CD4-positive, alpha-beta T cell (primary cell): ENCODE measurements around the gene MARCHF9. TPM values are rescaled to one million over a fixed set of nuclear protein-coding genes. Genes with fewer than 3 reads are reported as not detected.

Experiments used
- ATAC-seq: fragments of 200-7000 bp; cut with Tn5 transposase; one replicate; pipeline ENCODE4 v1.10.0; 2022; ENCODE audit warnings: mild to moderate bottlenecking; ENCODE audit not compliant: poor library complexity
- CTCF ChIA-PET: fragments of 350-600 bp; sonication (Branson Sonifier 250); formaldehyde crosslinking; loops from one replicate; lab custom pipeline; 2021; ENCODE audit warnings: antibody characterized with exemption, inconsistent platforms; lab: Charles Lee
- POLR2A ChIA-PET: fragments of 350-600 bp; sonication (Branson Sonifier 250); formaldehyde crosslinking; loops from one replicate; lab custom pipeline; 2021; ENCODE audit warnings: antibody characterized with exemption, inconsistent platforms; lab: Charles Lee
- DNase-seq, 14 experiments: peaks; one replicate each; pipeline ENCODE4 v3.0.0-alpha.2; 2013 to 2020; ENCODE audit warnings: mixed read lengths in 2 of 14
- H3K27ac ChIP-seq, 2 donors: one replicate each; pipeline versions ENCODE4 v1.5.1 to v1.7.0; 2013; ENCODE audit warnings: low read length in 2 of 2, low read depth in 1 of 2, mild to moderate bottlenecking in 1 of 2
- H3K27me3 ChIP-seq, 2 experiments: 1 replicate in 1 of 2; 2 replicates in 1 of 2; pipeline versions ENCODE4 v1.6.1 to v1.7.0; 2013; ENCODE audit warnings: low read length in 2 of 2, control low read depth in 1 of 2, mild to moderate bottlenecking in 1 of 2, moderate library complexity in 1 of 2; ENCODE audit not compliant: insufficient read depth in 2 of 2, control insufficient read depth in 1 of 2
- H3K36me3 ChIP-seq: one replicate; pipeline ENCODE4 v1.6.1; 2013; ENCODE audit warnings: low read length, control low read depth; ENCODE audit not compliant: insufficient read depth
- H3K4me1 ChIP-seq: one replicate; pipeline ENCODE4 v1.6.1; 2013; ENCODE audit warnings: low read length, control low read depth; ENCODE audit not compliant: insufficient read depth
- H3K4me3 ChIP-seq: one replicate; pipeline ENCODE4 v1.5.1; 2013; ENCODE audit warnings: mild to moderate bottlenecking, low read length, moderate library complexity
- H3K9me3 ChIP-seq, 2 experiments: 1 replicate in 1 of 2; 2 replicates in 1 of 2; pipeline versions ENCODE4 v1.6.1 to v1.7.0; 2013; ENCODE audit warnings: low read length in 2 of 2, mild to moderate bottlenecking in 2 of 2, control low read depth in 1 of 2, moderate library complexity in 1 of 2; ENCODE audit not compliant: control insufficient read depth in 1 of 2, insufficient read depth in 1 of 2
- H3K27ac Mint-ChIP-seq: one replicate; pipeline ENCODE4 v1.8.0; 2020; ENCODE audit warnings: mixed read lengths
- H3K27me3 Mint-ChIP-seq: one replicate; pipeline ENCODE4 v1.8.0; 2021; ENCODE audit warnings: mixed read lengths
- H3K36me3 Mint-ChIP-seq: one replicate; pipeline ENCODE4 v1.8.0; 2021; ENCODE audit warnings: low read depth, mixed read lengths
- H3K4me1 Mint-ChIP-seq: one replicate; pipeline ENCODE4 v1.8.0; 2021; ENCODE audit warnings: low read depth, mixed read lengths
- H3K4me3 Mint-ChIP-seq: one replicate; pipeline ENCODE4 v1.8.0; 2020; ENCODE audit warnings: mild to moderate bottlenecking, mixed read lengths
- H3K9me3 Mint-ChIP-seq: one replicate; pipeline ENCODE4 v1.8.0; 2020; ENCODE audit warnings: mixed read lengths
- CTCF ChIP-seq: fragments of 200-600 bp; IDR thresholded peaks from one replicate; pipeline ENCODE4 v1.8.0; 2022; ENCODE audit warnings: antibody characterized with exemption, mild to moderate bottlenecking
- intact Hi-C, 2 experiments: fragments of 100-400 bp; cut with DNase I in 1 of 2; cut with micrococcal nuclease in 1 of 2; formaldehyde crosslinking; loops; one replicate each; pipeline versions ENCODE4 v1.15.1 to v1.9.0; 2023 to 2025; cut with DNase I, micrococcal nuclease
- total RNA-seq, 174 experiments: library from RNA in 2 of 174; stranded (reverse) in 2 of 174; gene quantifications; one replicate each; pipeline ENCODE4 v1.2.3 and lab custom pipeline; 2021 to 2026

The MARCHF9 gene
- total RNA-seq, 2 experiments from 2014 or later = 39.9 to 40.8 TPM

- H3K9me3 ChIP-seq = no peaks in the 10 kb centered on the region
- ChIA-PET POLR2A (interaction anchor here (0.6 kb wide), 1 partner anchor 57 kb away, joined by 3 read pairs; no protein-coding TSS in a partner anchor), CTCF (no interaction called here)
- Mint-ChIP-seq H3K27me3 (no peaks in the 10 kb centered on the region), H3K27ac (no peak overlapping the region), H3K36me3 (peaks cover 80% of the 10 kb centered on the region), H3K4me3 (no peak overlapping the region), H3K4me1 (no peaks in the 10 kb centered on the region), H3K9me3 (no peaks in the 10 kb centered on the region)
- H3K4me3 ChIP-seq = no peak overlapping the region
- peaks cover 71% of the 10 kb centered on the region for H3K36me3 ChIP-seq
- ATAC-seq (no peak), DNase-seq (no peak)
- TF ChIP-seq CTCF = no peak
- H3K27me3 ChIP-seq = no peaks in the 10 kb centered on the region
- intact Hi-C loops = no loop called here
- no peaks in the 10 kb centered on the region for H3K4me1 ChIP-seq
- H3K27ac ChIP-seq = no peak overlapping the region
Observed at GRCh38 chr12:57795354-57795753, 40.5 kb downstream of the MARCHF9 start.

- no peaks in the 10 kb centered on the region for H3K9me3 ChIP-seq
- CTCF ChIA-PET = no interaction called here
- TF ChIP-seq CTCF = no peak
- ATAC-seq = no peak
- peaks cover 81% of the 10 kb centered on the region for H3K36me3 Mint-ChIP-seq
- peaks cover 70% of the 10 kb centered on the region for H3K36me3 ChIP-seq
- no peak overlapping the region for H3K4me3 ChIP-seq
- H3K9me3 Mint-ChIP-seq = no peaks in the 10 kb centered on the region
- no peak for DNase-seq
- intact Hi-C loops = no loop called here
- no peaks in the 10 kb centered on the region for H3K4me1 Mint-ChIP-seq
- no peaks in the 10 kb centered on the region for H3K27me3 Mint-ChIP-seq
- no peak overlapping the region for H3K27ac ChIP-seq
- no peaks in the 10 kb centered on the region for H3K4me1 ChIP-seq
- H3K27ac Mint-ChIP-seq = no peak overlapping the region
- H3K4me3 Mint-ChIP-seq = no peak overlapping the region
- H3K27me3 ChIP-seq = no peaks in the 10 kb centered on the region
- POLR2A ChIA-PET = no interaction called here
Observed at GRCh38 chr12:57796996-57797395, 42.1 kb downstream of the MARCHF9 start.

- no peaks in the 10 kb centered on the region for H3K27me3 ChIP-seq
- intact Hi-C loops = no loop called here
- ChIA-PET CTCF (no interaction called here), POLR2A (interaction anchor here (1.0 kb wide), 1 partner anchor 15 kb away, joined by 3 read pairs; the partner anchor contains the start of gene TSFM)
- Mint-ChIP-seq H3K36me3 (peaks cover 81% of the 10 kb centered on the region), H3K4me3 (no peak overlapping the region), H3K9me3 (no peaks in the 10 kb centered on the region), H3K27me3 (no peaks in the 10 kb centered on the region), H3K4me1 (no peaks in the 10 kb centered on the region), H3K27ac (no peak overlapping the region)
- no peak for TF ChIP-seq CTCF
- ATAC-seq (no peak), DNase-seq (no peak)
- no peak overlapping the region for H3K27ac ChIP-seq
- H3K9me3 ChIP-seq = no peaks in the 10 kb centered on the region
- H3K36me3 ChIP-seq = peaks cover 69% of the 10 kb centered on the region
- no peak overlapping the region for H3K4me3 ChIP-seq
- H3K4me1 ChIP-seq = no peaks in the 10 kb centered on the region
Observed at GRCh38 chr12:57797933-57798332, 43.0 kb downstream of the MARCHF9 start.
